Lower leg skin (tissue), 4 donors: Measurements from ENCODE around the gene SOAT1. TPM values are rescaled to one million over a fixed set of nuclear protein-coding genes. Genes with fewer than 3 reads are reported as not detected.

Experiments
- DNase-seq, 2 donors: peaks; one replicate each; pipeline ENCODE4 v3.0.0-alpha.2; 2019; ENCODE audit warnings: low spot score in 2 of 2
- H3K4me3 ChIP-seq: fragments of 200-600 bp; sonication (generic); 2 replicates; pipeline ENCODE4 v1.5.1; 2017; ENCODE audit warnings: mild to moderate bottlenecking, low read depth; ENCODE audit not compliant: poor library complexity, severe bottlenecking
- POLR2A ChIP-seq, 2 donors: fragments of 450-650 bp; IDR thresholded peaks; one replicate each; pipeline ENCODE4 v1.6.1; 2016 to 2017; ENCODE audit warnings: antibody characterized with exemption in 2 of 2, mild to moderate bottlenecking in 1 of 2, moderate library complexity in 1 of 2
- WGBS, 2 donors: methylation state at CpG; one replicate each; pipeline ENCODE4 v1.1.5; 2018; 5-methylcytosine and 5-hydroxymethylcytosine counted together
- intact Hi-C: fragments of 100-400 bp; cut with DNase I; formaldehyde crosslinking; loops from one replicate; pipeline ENCODE4 v1.15.0; 2023; ENCODE audit warnings: low total_unique reads
- total RNA-seq, 4 donors: library from RNA; depleted of rRNA; stranded (reverse); fragments of >200 nt; gene quantifications; one replicate each; pipeline ENCODE4 v1.1.0, GENCODE V29; 2016
- TF ChIP-seq, protein P1 (sequence below), 3 donors: fragments of 450-650 bp; IDR thresholded peaks; one replicate each; pipeline ENCODE4 v1.5.1; 2016; ENCODE audit warnings: antibody characterized with exemption in 3 of 3, mild to moderate bottlenecking in 3 of 3, moderate library complexity in 2 of 3

Gene SOAT1
- total RNA-seq, 4 donors from 2014 or later = 4.6 to 34.4 (median 17.7) TPM

DNA sequence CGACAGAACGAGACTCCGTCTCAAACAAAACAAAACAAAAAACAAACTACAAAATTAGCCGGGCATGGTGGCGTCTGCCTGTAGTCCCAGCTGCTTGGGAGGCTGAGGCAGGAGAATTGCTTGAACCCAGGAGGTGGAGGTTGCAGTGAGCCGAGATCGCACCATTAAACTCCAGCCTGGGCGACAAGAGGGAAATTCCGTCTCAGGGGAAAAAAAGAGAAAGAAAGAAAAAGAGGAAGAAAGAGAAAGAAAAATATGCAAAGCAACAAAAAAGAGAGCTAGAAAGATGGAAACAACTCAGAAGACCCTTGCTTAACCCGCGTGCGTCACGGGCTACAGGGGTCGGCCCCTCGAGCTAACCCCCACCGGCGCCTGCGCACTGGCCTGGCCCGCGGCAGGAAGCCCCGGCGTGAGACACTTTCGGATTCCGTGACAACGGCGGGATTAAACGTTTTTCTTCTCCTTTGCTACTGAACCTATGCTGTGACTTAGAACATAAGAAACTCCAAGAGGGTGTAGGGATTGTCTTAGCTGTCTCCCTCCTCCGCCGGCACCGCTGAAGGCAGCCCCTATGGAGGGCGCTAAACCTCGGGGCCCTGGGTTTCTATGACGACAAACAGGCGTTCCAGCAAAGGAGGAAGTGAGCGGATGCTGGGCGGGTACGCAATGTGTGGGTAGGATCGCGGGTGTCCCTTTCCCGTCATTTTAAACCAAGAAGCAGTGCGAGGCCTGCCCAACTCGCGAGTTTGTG is 71.9 kb downstream of the SOAT1 start, which contains the start of gene AXDND1:
TSS of gene AXDND1 (plus strand) at position 630 of the 751 bp plus-strand sequence. CDS start 539 bp downstream, outside the sequence.
- TF ChIP-seq, protein P1, sequence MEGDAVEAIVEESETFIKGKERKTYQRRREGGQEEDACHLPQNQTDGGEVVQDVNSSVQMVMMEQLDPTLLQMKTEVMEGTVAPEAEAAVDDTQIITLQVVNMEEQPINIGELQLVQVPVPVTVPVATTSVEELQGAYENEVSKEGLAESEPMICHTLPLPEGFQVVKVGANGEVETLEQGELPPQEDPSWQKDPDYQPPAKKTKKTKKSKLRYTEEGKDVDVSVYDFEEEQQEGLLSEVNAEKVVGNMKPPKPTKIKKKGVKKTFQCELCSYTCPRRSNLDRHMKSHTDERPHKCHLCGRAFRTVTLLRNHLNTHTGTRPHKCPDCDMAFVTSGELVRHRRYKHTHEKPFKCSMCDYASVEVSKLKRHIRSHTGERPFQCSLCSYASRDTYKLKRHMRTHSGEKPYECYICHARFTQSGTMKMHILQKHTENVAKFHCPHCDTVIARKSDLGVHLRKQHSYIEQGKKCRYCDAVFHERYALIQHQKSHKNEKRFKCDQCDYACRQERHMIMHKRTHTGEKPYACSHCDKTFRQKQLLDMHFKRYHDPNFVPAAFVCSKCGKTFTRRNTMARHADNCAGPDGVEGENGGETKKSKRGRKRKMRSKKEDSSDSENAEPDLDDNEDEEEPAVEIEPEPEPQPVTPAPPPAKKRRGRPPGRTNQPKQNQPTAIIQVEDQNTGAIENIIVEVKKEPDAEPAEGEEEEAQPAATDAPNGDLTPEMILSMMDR (IDR thresholded peaks at IDR 0.05) = no peak
- no peak for TF ChIP-seq POLR2A (IDR thresholded peaks at IDR 0.05)
- peak; percentile 86 to 96 for DNase-seq
- 7 to 8% methylated on average over 43 of the region's 43 CpGs for WGBS, 2 donors
- intact Hi-C loops = loop anchor here (5.0 to 10.0 kb wide), 3 partner anchors 81 to 831 kb away; no protein-coding TSS in a partner anchor
- peak within 1 kb of the TSS; percentile 47 for H3K4me3 ChIP-seq

DNA sequence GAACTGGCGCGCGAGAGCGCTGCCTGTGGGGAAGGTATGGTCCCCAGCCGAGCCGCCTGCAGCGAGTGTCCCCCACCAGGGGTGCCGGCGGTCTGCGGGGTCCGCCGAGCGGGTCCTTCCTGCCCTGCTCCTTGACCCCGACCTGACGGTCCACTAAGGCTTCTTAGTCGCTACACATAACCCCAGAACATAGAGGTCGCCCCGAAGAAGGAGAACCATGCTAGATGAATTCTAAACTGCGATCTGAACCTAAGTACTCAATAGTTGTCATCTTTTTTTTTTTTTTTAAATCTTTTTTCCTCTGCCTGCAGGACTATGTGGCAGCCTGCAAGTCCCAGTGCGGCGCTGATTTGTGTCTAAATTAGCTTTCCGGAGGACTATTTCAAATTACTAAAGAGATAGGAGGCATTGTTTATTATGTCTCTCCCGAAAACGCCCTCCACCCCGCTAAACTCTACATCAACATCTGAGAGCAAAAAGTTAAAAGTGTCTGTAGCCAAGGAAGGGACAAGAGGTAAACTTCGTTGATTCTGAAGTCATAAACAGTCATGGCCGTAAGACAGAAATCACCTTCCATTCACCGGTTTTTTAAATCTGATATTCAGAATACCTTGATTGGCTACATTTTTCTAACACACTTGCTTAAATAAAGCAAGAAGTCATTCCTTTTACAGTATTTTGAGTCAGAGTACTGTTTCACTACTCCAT is 72.7 kb downstream of the SOAT1 start:
- DNase-seq = no peak
- WGBS, 2 donors = 2 to 5% methylated on average over 28 of the region's 28 CpGs
- intact Hi-C loops = loop anchor here (5.0 to 10.0 kb wide), 3 partner anchors 81 to 831 kb away; no protein-coding TSS in a partner anchor
- TF ChIP-seq, protein P1 (IDR thresholded peaks at IDR 0.05) = no peak
- TF ChIP-seq POLR2A (IDR thresholded peaks at IDR 0.05) = no peak
- peak overlapping the region; percentile 47 for H3K4me3 ChIP-seq

DNA sequence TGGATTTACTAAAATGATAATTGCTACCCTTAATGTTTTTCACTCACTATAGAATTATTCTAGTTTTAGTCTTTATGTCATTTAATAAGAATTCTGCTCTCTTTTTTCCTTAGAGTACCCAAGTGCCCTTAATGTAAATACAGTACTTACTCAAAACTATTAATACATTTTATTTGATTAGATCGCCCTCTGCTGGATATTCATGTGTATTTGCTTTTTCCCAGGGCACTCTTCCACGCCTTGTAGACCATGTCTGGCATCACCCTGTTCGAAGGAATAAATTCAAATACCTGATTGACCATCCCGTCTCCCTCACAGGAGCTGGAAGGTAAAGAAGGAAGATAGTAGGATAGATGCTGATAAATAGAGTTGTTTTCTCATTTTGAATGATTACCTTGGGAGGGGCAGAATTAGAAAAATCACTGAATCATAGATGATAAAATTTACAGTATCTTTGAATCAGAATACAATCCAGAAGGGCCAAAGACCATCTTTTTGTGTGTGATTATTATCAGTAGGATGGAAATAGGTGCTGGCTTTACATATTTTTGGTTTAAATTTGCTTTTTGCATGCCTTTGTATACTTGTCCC is 76.2 kb downstream of the SOAT1 start:
- 0 to 1% methylated on average over 4 of the region's 4 CpGs for WGBS, 2 donors
- peak in 1 of 2 donors; percentile 42 for DNase-seq
- no peak for TF ChIP-seq POLR2A (IDR thresholded peaks at IDR 0.05)
- TF ChIP-seq, protein P1 (IDR thresholded peaks at IDR 0.05) = no peak
- intact Hi-C loops = loop anchor here (5.0 to 10.0 kb wide), 3 partner anchors 85 to 835 kb away; no protein-coding TSS in a partner anchor
- no peak overlapping the region for H3K4me3 ChIP-seq

DNA sequence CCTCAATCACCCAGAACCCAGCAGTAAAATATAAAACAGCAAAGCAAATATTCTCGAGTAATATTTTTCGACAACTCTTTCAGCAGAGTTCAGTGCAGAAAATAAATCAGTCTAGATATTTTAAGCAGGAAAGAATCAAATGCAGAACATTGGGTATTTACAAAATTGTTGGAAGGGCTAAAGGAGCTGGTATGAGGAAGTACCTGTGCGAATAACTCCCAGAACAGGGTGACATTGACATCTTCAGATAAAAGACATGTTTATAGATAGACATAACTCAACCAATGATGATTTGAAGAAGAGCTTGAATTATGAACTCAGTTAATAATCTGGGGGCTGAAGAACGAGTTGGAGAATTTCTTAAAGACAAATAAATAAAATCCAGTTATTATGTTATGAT is 78.6 kb downstream of the SOAT1 start:
- no peak overlapping the region for H3K4me3 ChIP-seq
- TF ChIP-seq POLR2A (IDR thresholded peaks at IDR 0.05) = no peak
- TF ChIP-seq, protein P1 (IDR thresholded peaks at IDR 0.05) = no peak
- WGBS, 2 donors = 80% methylated on average over 4 of the region's 4 CpGs
- intact Hi-C loops = no loop called here
- DNase-seq = no peak

DNA sequence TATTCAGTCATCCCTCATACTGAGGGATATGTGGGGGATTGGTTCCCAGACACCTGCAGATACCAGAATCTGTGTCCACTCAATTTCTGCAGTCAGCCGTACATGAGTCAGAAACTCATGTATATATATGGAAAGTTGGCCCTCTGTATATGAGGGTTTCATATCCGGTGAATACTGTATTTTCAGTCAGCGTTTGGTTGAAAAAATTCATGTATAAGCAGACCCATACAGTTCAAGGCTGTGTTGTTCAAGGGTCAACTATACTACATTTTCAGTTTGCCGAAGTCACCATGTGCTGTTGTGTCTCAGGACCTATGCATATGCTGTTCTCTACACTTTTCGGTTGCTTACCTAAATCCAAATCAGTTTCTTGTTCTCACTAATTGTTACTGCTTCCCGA is 82.6 kb downstream of the SOAT1 start:
- TF ChIP-seq POLR2A (IDR thresholded peaks at IDR 0.05) = no peak
- TF ChIP-seq, protein P1 (IDR thresholded peaks at IDR 0.05) = no peak
- 87 to 89% methylated on average over 6 of the region's 6 CpGs for WGBS, 2 donors
- no peak for DNase-seq
- intact Hi-C loops = no loop called here
- H3K4me3 ChIP-seq = no peak overlapping the region
